Activated T-cell treated with anti-CD3 and anti-CD28 coated beads for 1 hour (primary cell): ENCODE results near the gene TMEM132A.

Source experiments
- DNase-seq: peaks from one replicate; pipeline ENCODE4 v3.0.0-alpha.2; 2020; ENCODE audit warnings: low read depth

The TMEM132A gene

GRCh38 chr11:60923326-60923725 is 934 bp upstream of the TMEM132A start:
- no peak for DNase-seq

- no peak for DNase-seq
Measured at GRCh38 chr11:60923800-60924109, 505 bp upstream of the TMEM132A start.

- DNase-seq, result no peak
Measured at GRCh38 chr11:60924906-60925853, 920 bp downstream of the TMEM132A start.

- no peak for DNase-seq
Measured at GRCh38 chr11:60925868-60926267, 1.6 kb downstream of the TMEM132A start.

- no peak for DNase-seq
Measured at GRCh38 chr11:60926500-60926899, 2.2 kb downstream of the TMEM132A start.

GRCh38 chr11:60927061-60927592 is 2.9 kb downstream of the TMEM132A start:
- no peak for DNase-seq

- DNase-seq, result no peak
Measured at GRCh38 chr11:60927600-60927999, 3.3 kb downstream of the TMEM132A start.

GRCh38 chr11:60928563-60929001 is 4.3 kb downstream of the TMEM132A start:
- DNase-seq, result no peak

GRCh38 chr11:60929764-60930163 is 5.5 kb downstream of the TMEM132A start:
- no peak for DNase-seq

GRCh38 chr11:60930394-60930793 is 6.1 kb downstream of the TMEM132A start:
- no peak for DNase-seq

GRCh38 chr11:60931917-60932316 is 7.7 kb downstream of the TMEM132A start:
- DNase-seq, result no peak

- DNase-seq, result no peak
Measured at GRCh38 chr11:60932605-60933356, 8.5 kb downstream of the TMEM132A start.

- DNase-seq, result no peak
Measured at GRCh38 chr11:60933416-60934123, 9.3 kb downstream of the TMEM132A start.

GRCh38 chr11:60934124-60934789 is 10.0 kb downstream of the TMEM132A start:
- DNase-seq, result no peak

GRCh38 chr11:60934790-60935605 is 10.7 kb downstream of the TMEM132A start:
- no peak for DNase-seq

- DNase-seq, result no peak
Measured at GRCh38 chr11:60935676-60936442, 11.6 kb downstream of the TMEM132A start.

GRCh38 chr11:60936467-60937143 is 12.3 kb downstream of the TMEM132A start:
- no peak for DNase-seq

- DNase-seq, result no peak
Measured at GRCh38 chr11:60937144-60937527, 12.9 kb downstream of the TMEM132A start.

GRCh38 chr11:60937811-60938210 is 13.6 kb downstream of the TMEM132A start:
- DNase-seq, result no peak

GRCh38 chr11:60938500-60938899 is 14.2 kb downstream of the TMEM132A start:
- DNase-seq, result no peak
